ENCODE data around the gene GNPTAB.

- TF ChIP-seq CTCF (IDR thresholded peaks at IDR 0.05 in 4 of 5, conservative IDR thresholded peaks at IDR 0.05 in 1 of 5) (no peak), POLR2A (IDR thresholded peaks at IDR 0.05) (no peak)
Measured at GRCh38 chr12:101841069-101841468, 10.3 kb upstream of the GNPTAB start.

Measured in gastrocnemius medialis (tissue), 4 donors.